Glutamatergic neuron (in vitro differentiated cells): ENCODE data around the gene AGAP3. TPM values are rescaled to one million over a fixed set of nuclear protein-coding genes. Genes with fewer than 3 reads are reported as not detected.

ENCODE experiments used
- DNase-seq: peaks from one replicate; pipeline ENCODE4 v3.0.0; 2022
- H3K27ac Mint-ChIP-seq: one replicate; pipeline ENCODE4 v1.8.0; 2020; ENCODE audit warnings: mild to moderate bottlenecking, mixed read lengths, inconsistent platforms; ENCODE audit not compliant: unreplicated experiment
- H3K27me3 Mint-ChIP-seq: one replicate; pipeline ENCODE4 v1.8.0; 2020; ENCODE audit warnings: mild to moderate bottlenecking, moderate library complexity, mixed read lengths, inconsistent platforms; ENCODE audit not compliant: unreplicated experiment
- H3K36me3 Mint-ChIP-seq: one replicate; pipeline ENCODE4 v1.8.0; 2020; ENCODE audit warnings: mild to moderate bottlenecking, mixed read lengths, inconsistent platforms; ENCODE audit not compliant: unreplicated experiment
- H3K4me1 Mint-ChIP-seq: one replicate; pipeline ENCODE4 v1.8.0; 2020; ENCODE audit warnings: mild to moderate bottlenecking, low read depth, mixed read lengths, inconsistent platforms; ENCODE audit not compliant: unreplicated experiment
- H3K4me3 Mint-ChIP-seq: one replicate; pipeline ENCODE4 v1.8.0; 2020; ENCODE audit warnings: mild to moderate bottlenecking, mixed read lengths, inconsistent platforms; ENCODE audit not compliant: unreplicated experiment
- H3K9me3 Mint-ChIP-seq: one replicate; pipeline ENCODE4 v1.8.0; 2020; ENCODE audit warnings: mild to moderate bottlenecking, moderate library complexity, mixed read lengths, inconsistent platforms; ENCODE audit not compliant: unreplicated experiment
- CTCF ChIP-seq: fragments of 200-600 bp; sonication (generic); IDR thresholded peaks from one replicate; pipeline ENCODE4 v1.5.0; 2021; ENCODE audit not compliant: partially characterized antibody, unreplicated experiment
- total RNA-seq: library from RNA; stranded (reverse); fragmentation: NEBNext Ultra II Directional; extraction: Animal tissue kit (Norgen Biotek cat#: 25700); gene quantifications from one replicate; pipeline ENCODE4 v1.2.1, GENCODE V29; 2021; ENCODE audit not compliant: unreplicated experiment

The AGAP3 gene
- total RNA-seq, 1 donor from 2014 or later: 406 TPM

GRCh38 chr7:151064993-151065392 is 21.3 kb upstream of the AGAP3 start:
- DNase-seq: no peak
- Mint-ChIP-seq H3K9me3 (peaks cover 4% of the 10 kb centered on the region), H3K27me3 (peaks cover 6% of the 10 kb centered on the region), H3K36me3 (peaks cover 4% of the 10 kb centered on the region), H3K4me1 (peaks cover 9% of the 10 kb centered on the region), H3K4me3 (no peak overlapping the region), H3K27ac (no peak overlapping the region)
- no peak for TF ChIP-seq CTCF

- DNase-seq: no peak
- peaks cover 6% of the 10 kb centered on the region for H3K27me3 Mint-ChIP-seq
- peaks cover 4% of the 10 kb centered on the region for H3K9me3 Mint-ChIP-seq
- H3K36me3 Mint-ChIP-seq: peaks cover 4% of the 10 kb centered on the region
- no peak for TF ChIP-seq CTCF
- H3K27ac Mint-ChIP-seq: no peak overlapping the region
- peaks cover 9% of the 10 kb centered on the region for H3K4me1 Mint-ChIP-seq
- H3K4me3 Mint-ChIP-seq: no peak overlapping the region
Observed at GRCh38 chr7:151065516-151065915, 20.8 kb upstream of the AGAP3 start.

GRCh38 chr7:151066273-151066974 is 19.9 kb upstream of the AGAP3 start:
- DNase-seq: no peak
- Mint-ChIP-seq H3K27me3 (peaks cover 6% of the 10 kb centered on the region), H3K36me3 (peaks cover 4% of the 10 kb centered on the region), H3K4me3 (no peak overlapping the region), H3K27ac (no peak overlapping the region), H3K9me3 (peaks cover 3% of the 10 kb centered on the region), H3K4me1 (peaks cover 9% of the 10 kb centered on the region)
- no peak for TF ChIP-seq CTCF

- DNase-seq: no peak
- Mint-ChIP-seq H3K4me3 (no peak overlapping the region), H3K9me3 (peaks cover 4% of the 10 kb centered on the region), H3K4me1 (peaks cover 3% of the 10 kb centered on the region), H3K27me3 (peaks cover 5% of the 10 kb centered on the region), H3K27ac (no peak overlapping the region), H3K36me3 (peaks cover 4% of the 10 kb centered on the region)
- TF ChIP-seq CTCF: no peak
Observed at GRCh38 chr7:151068069-151068773, 18.1 kb upstream of the AGAP3 start.
